Stimulated activated CD8-positive, alpha-beta memory T cell treated with anti-CD3 and anti-CD28 coated beads, Interleukin-7, amount 100 ng/mL, for 48 hours (primary cell): ENCODE data around the gene FRMD4A.
"Not testable (repeated sequence)": the region's sequence is repeated elsewhere in the genome, so short reads cannot be mapped to it uniquely, and the experiment has no call there.

Source experiments
- DNase-seq, 2 donors: peaks; one replicate each; pipeline ENCODE4 v3.0.0-alpha.2; 2020; ENCODE audit warnings: low read depth in 1 of 2; ENCODE audit errors: extremely low read depth in 1 of 2

The FRMD4A gene

DNA sequence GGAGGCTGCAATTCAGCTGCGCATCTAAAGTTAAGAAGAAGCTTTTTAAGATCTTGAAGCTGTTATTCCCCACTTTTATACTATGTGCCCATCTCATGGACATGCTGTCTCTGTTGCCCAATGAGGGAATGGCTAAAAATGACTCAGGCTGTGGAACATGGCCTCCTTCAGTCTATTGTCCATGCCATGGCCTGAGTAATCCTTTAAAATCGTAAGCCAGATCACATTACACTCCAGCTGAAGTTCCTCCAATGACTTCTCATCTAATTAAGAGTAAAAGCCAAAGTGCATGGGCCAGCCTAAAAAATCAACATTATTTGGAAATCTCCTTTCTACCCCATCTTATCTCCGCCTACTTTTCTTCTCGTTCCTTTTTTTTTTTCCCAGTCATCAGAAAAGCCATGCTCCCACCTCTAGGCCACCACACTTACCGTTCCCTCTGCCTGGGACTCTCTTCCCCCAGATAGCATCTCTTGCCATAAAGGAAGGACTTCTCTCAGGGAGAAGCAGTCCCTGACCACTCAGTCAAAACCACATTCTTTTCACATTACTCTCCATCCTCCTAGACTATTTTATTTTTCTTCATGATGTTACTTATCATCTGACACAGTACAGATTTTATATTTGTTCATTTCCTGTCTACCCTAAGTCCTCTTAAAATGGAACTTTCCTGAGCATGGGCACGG, 406.5 kb downstream of the FRMD4A start:
- no peak for DNase-seq

GRCh38 chr10:13922586-13922985, 408.1 kb downstream of the FRMD4A start:
- DNase-seq, result no peak

GRCh38 chr10:13921941-13922340, 408.8 kb downstream of the FRMD4A start:
- DNase-seq, result no peak

- not testable (repeated sequence) for DNase-seq
Measured at GRCh38 chr10:13921131-13921530, 409.6 kb downstream of the FRMD4A start.

DNA sequence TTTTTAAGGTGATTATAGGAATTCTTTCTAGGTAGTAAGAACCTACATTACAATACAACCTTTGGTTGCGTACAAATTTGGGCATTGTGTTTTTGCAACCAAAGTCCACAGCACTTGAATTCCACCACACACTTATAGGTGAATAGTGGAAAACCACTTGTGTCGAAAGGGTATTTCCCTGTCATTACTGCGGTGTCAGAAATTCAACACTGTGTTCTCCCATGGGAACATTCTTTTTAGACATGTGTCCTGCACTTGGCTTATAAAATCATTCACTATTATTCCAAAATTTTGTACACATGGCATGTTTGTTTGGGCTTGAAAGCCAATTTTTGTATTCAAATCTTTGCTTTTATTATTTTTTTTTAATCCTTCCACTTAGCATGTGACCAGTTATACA, 410.3 kb downstream of the FRMD4A start:
- DNase-seq, result no peak

- no peak for DNase-seq
Measured at GRCh38 chr10:13920031-13920430, 410.7 kb downstream of the FRMD4A start.

DNA sequence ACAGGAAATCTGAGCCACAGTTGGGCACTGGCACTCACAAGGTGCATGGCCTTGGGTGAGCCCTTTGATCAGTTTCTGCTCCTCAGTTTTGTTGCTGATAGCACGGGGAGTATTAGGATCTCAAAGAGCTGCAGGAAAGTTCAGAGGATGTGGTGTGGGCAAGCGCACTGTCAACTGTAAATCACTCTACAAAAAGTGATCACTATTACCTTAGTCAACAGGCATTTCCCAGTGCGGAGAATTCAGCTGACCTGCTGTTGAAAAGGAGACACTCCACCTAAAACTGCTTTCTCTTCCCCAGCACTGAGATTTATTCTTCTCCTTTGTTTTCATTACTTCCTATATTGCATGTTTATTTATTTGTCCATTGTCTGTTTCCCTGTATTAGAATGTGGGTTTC, 412.9 kb downstream of the FRMD4A start:
- DNase-seq, result no peak

DNA sequence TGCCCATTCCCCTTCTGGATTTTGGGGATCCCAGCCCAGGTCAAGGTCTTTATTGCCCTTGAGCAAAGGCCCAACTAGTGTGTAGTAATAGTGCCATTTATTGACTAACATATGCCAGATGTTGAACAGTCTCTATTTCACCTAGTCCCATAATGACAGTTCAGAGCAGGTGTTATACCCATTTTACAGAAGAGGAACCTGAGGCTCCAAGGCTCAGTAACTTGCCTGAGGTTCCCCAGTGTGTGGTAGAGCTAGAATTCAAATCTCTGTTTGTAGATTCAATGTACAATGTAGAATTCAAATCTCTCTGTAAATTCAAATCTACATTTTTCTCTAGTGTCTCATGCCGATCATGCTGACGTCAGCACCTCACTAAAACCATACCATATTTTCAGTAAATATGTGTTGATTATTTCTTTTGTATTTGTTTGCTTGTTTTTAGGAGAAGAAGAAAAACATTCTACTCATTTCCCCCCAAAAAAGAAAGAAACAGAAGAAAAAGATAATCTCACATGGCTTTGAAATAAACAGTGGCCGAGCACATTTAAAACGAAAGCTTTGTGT, 414.3 kb downstream of the FRMD4A start:
- DNase-seq, result no peak

GRCh38 chr10:13915710-13916109, 415.0 kb downstream of the FRMD4A start:
- DNase-seq, result no peak

GRCh38 chr10:13913897-13914296, 416.8 kb downstream of the FRMD4A start:
- no peak for DNase-seq

GRCh38 chr10:13911821-13912520, 418.8 kb downstream of the FRMD4A start:
- no peak for DNase-seq

GRCh38 chr10:13909516-13910258, 421.0 kb downstream of the FRMD4A start:
- no peak for DNase-seq

DNA sequence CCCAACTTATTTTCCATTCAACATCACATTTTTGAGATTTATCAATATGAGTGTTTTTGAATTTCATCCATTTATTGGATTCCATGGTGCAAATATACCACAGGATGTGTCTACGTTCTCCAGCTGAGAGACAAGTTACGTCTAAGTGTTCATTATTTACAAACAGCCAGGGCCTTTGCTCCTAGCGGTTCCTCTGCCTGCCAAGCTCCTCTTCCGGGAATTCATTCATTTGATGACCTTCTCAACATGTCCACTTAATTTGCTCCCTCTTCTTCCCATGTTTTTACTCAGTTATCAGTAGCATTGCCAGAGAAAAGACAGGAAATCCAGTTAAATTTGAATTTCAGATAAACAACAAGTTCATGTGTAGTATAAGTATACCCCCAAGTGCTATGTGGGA, 422.2 kb downstream of the FRMD4A start:
- no peak for DNase-seq

DNA sequence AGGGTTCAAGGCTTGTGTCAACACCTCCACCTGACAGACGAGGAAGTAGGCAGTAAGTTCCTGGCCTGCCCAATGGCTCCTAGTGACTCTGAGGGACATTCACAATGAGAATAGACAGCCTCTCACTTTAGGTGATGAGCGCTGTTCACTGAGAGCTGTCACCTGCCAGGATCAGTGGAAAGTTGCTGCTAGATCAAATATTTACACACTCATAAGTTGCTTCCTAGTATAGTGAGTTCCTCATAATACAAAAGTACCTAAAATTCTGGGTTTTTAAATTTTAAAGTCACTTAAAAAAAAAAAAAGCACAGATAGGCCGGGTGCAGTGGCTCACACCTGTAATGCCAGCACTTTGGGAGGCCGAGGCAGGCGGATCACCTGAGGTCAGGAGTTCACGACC, 423.2 kb downstream of the FRMD4A start:
- DNase-seq, result no peak

- no peak for DNase-seq
Measured at GRCh38 chr10:13905281-13905680, 425.4 kb downstream of the FRMD4A start.

DNA sequence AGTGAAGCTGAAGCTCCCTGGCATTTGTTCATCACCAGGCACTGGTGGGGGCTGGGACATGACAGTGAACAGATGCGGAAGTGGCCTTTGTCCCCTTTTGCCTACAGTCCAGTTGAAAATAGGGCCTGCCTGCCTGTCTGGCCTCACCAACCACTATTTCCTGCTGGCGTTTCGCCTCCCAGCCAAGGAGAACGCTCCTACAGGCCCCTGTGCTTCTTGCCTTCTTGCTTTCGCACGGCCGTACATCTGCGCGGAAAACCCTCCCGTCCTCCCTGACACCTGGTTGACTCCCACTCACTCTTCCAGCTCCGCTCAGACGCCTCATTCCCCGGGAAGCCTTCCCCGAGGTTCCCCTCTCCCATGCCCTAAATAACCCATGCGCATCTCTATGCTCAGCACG, 426.7 kb downstream of the FRMD4A start:
- no peak for DNase-seq

- no peak for DNase-seq
Measured at GRCh38 chr10:13902868-13903587, 427.7 kb downstream of the FRMD4A start.

DNA sequence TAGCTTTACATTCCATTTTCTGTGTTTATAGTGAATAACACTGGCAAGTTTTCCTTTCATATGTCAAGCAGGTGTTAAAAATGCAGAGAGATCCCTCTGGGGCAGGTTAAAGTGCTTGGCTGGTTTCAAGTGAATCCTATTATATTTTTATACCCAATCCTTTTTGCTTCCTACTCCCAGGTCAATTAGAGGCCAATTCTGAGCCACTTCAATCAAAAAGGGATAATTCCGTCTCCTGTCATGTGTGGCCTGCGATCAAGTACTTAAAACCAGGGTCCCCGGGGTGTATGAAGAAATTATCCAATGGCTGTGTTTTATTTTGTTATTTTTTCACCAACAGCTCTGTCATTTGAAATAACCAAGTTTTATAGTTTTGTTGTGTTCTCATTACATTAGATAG, 430.8 kb downstream of the FRMD4A start:
- no peak for DNase-seq

DNA sequence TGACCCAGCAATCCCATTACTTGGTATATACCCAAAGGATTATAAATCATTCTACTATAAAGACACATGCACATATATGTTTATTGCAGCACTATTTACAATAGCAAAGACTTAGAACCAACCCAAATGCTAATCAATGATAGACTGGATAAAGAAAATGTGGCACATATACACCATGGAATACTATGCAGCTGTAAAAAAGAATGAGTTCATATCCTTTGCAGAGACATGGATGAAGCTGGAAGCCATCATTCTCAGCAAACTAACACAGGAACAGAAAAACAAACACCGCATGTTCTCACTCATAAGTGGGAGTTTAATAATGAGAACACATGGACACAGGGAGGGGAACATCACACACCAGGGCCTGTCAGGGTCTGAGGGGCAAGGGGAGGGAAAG, 434.6 kb downstream of the FRMD4A start:
- not testable (repeated sequence) for DNase-seq

- DNase-seq, result no peak
Measured at GRCh38 chr10:13894412-13895093, 436.2 kb downstream of the FRMD4A start.
